Thyroid gland (tissue), 4 donors: Measurements from ENCODE around the gene PRDX6. TPM values are rescaled to one million over a fixed set of nuclear protein-coding genes. Genes with fewer than 3 reads are reported as not detected.

Experiments
- DNase-seq, 2 donors: peaks; one replicate each; pipeline ENCODE4 v3.0.0-alpha.2; 2019
- H3K27ac ChIP-seq, 3 donors: fragments of 200-600 bp; sonication (generic); 1 replicate in 2 of 3; 2 replicates in 1 of 3; pipeline ENCODE4 v1.5.1; 2016 to 2019; ENCODE audit warnings: mild to moderate bottlenecking in 1 of 3, moderate library complexity in 1 of 3
- H3K27me3 ChIP-seq: fragments of 200-600 bp; sonication (generic); one replicate; pipeline ENCODE4 v1.5.1; 2019
- H3K36me3 ChIP-seq, 2 donors: fragments of 200-600 bp; sonication (generic); one replicate each; pipeline ENCODE4 v1.5.1; 2016 to 2019
- H3K4me1 ChIP-seq, 2 donors: fragments of 200-600 bp; sonication (generic); one replicate each; pipeline ENCODE4 v1.5.1; 2017 to 2019
- H3K4me3 ChIP-seq, 3 donors: fragments of 200-600 bp; sonication (generic); replicated peaks in 1 of 3; 1 replicate in 2 of 3; 2 replicates in 1 of 3; pipeline ENCODE4 v1.5.1; 2016; ENCODE audit warnings: mild to moderate bottlenecking in 1 of 3
- H3K9me3 ChIP-seq: fragments of 200-600 bp; sonication (generic); one replicate; pipeline ENCODE4 v1.5.1; 2017
- POLR2A ChIP-seq, 2 donors: fragments of 450-650 bp; IDR thresholded peaks; one replicate each; pipeline ENCODE4 v1.6.1; 2017; ENCODE audit warnings: antibody characterized with exemption in 2 of 2, mild to moderate bottlenecking in 2 of 2, moderate library complexity in 1 of 2
- WGBS, 2 donors: methylation state at CpG; one replicate each; pipeline ENCODE4 v1.1.5; 2017; 5-methylcytosine and 5-hydroxymethylcytosine counted together
- intact Hi-C: fragments of 100-400 bp; cut with DNase I; formaldehyde crosslinking; loops from one replicate; pipeline ENCODE4 v1.15.1; 2023
- total RNA-seq, 4 donors: library from RNA; depleted of rRNA; stranded (reverse); fragments of >200 nt; gene quantifications; one replicate each; pipeline ENCODE4 v1.2.3, GENCODE V29; 2016
- TF ChIP-seq, protein P1 (sequence below), 6 experiments: fragments of 200-600 bp in 3 of 6; fragments of 450-650 bp in 3 of 6; sonication (generic) in 3 of 6; IDR thresholded peaks; one replicate each; pipeline ENCODE4 v1.5.1; 2016 to 2019; ENCODE audit warnings: antibody characterized with exemption in 6 of 6, mild to moderate bottlenecking in 2 of 6, inconsistent platforms in 1 of 6, moderate library complexity in 1 of 6

PRDX6 gene
- total RNA-seq, 4 donors from 2014 or later = 161 to 301 (median 233) TPM

DNA sequence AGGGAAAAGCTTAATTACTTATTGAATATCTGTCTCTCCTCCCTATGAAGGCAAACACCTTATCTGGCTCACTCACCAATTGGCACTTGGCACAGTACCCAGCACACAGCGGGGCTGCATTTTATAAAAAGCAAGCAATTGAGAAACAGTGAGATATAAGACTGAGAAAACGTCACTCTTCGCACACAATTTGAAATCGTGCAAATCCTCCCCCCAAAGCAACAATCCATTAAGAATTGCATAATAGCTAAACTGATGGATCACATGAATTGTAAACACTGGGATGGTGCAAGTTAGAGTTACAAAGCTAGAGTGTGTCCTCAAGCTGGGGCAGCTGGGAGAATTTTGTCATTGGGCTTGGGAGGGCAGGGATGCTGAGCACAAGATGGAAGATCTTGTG, 27.1 kb downstream of the PRDX6 start:
- no peaks in the 10 kb centered on the region for H3K36me3 ChIP-seq
- intact Hi-C loops = no loop called here
- no peak for TF ChIP-seq POLR2A (IDR thresholded peaks at IDR 0.05)
- TF ChIP-seq, protein P1, sequence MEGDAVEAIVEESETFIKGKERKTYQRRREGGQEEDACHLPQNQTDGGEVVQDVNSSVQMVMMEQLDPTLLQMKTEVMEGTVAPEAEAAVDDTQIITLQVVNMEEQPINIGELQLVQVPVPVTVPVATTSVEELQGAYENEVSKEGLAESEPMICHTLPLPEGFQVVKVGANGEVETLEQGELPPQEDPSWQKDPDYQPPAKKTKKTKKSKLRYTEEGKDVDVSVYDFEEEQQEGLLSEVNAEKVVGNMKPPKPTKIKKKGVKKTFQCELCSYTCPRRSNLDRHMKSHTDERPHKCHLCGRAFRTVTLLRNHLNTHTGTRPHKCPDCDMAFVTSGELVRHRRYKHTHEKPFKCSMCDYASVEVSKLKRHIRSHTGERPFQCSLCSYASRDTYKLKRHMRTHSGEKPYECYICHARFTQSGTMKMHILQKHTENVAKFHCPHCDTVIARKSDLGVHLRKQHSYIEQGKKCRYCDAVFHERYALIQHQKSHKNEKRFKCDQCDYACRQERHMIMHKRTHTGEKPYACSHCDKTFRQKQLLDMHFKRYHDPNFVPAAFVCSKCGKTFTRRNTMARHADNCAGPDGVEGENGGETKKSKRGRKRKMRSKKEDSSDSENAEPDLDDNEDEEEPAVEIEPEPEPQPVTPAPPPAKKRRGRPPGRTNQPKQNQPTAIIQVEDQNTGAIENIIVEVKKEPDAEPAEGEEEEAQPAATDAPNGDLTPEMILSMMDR (IDR thresholded peaks at IDR 0.05) = no peak
- 95 to 96% methylated on average over 4 of the region's 4 CpGs for WGBS, 2 donors
- H3K27ac ChIP-seq = no peak overlapping the region
- H3K27me3 ChIP-seq = no peaks in the 10 kb centered on the region
- no peak overlapping the region for H3K4me3 ChIP-seq
- no peak for DNase-seq
- peaks cover 19 to 20% of the 10 kb centered on the region in 2 donors for H3K4me1 ChIP-seq
- H3K9me3 ChIP-seq = no peaks in the 10 kb centered on the region

DNA sequence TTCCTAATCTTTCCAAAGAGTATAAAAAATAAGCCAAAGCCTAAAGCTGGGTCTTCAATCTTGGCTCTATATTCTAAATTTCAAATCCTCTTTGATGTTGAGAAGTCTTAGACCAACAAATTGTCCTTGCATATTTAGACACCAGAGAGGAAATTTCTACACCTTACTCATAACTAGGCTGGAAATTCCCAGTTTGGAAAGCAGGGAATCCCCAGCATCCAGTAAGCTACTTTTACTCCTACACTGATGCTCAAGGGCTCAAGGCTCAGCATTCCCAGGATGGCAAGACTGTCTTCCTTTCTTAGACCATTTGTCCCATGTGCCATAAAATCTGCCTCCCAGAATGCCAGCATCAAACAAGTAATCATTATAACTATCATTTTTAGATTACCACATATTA, 28.3 kb downstream of the PRDX6 start:
- H3K36me3 ChIP-seq = no peaks in the 10 kb centered on the region
- no peak overlapping the region for H3K4me3 ChIP-seq
- H3K27me3 ChIP-seq = no peaks in the 10 kb centered on the region
- peak overlapping the region in 1 of 3 donors; percentile 79 for H3K27ac ChIP-seq
- intact Hi-C loops = no loop called here
- peaks cover 19 to 20% of the 10 kb centered on the region in 2 donors for H3K4me1 ChIP-seq
- DNase-seq = no peak
- H3K9me3 ChIP-seq = no peaks in the 10 kb centered on the region
- TF ChIP-seq, protein P1 (IDR thresholded peaks at IDR 0.05) = no peak
- TF ChIP-seq POLR2A (IDR thresholded peaks at IDR 0.05) = no peak

DNA sequence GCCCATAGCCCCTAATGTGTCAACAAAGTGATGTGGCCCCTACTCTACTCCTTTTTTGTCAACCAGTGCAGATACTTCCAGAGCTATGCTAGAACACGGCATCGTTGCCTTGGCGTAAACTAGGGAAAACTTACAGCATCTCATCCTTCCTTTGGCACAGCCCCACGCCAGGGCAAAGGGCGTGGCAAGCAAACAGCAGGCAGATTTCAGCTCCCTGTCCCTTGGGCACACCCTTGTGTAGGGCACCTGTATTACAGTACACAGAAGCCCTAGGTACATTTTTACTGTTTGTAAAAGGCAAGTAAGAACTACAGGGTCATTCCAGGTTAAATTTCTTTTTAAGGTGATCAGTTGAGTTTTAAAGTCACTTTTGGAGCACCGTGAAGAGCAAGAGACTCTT, 29.3 kb downstream of the PRDX6 start:
- H3K27ac ChIP-seq = peak overlapping the region; percentile 79 to 96 (median 83)
- DNase-seq = peak; percentile 24 to 49

DNA sequence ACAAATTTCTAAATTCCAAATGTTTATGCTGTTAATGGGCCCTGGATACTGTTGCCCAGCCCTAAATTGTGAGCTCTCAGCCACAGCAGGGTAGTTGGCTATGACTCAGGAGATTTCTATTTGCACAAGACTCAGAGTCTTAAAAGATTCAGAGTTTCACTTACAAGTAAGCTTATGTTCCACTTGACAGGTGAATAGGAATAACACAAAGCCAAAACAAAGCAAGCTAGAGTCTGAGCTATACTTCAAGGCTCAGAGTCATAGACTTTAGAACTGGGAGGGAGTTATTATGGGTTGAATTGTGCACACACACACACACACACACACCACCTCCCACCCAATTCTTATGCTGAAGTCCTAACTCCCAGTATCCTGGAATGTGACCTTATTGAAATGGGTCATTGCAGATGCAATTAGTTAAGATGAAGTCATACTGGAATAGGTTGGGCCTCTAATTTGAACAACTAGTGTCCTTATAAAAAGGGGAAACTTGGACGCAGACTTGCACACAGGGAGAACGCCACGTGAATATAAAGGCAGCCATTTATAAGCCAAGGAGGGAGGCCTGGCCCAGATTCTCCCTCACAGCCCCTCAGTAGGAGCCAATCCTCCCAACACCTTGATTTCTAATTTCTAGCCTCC, 30.2 kb downstream of the PRDX6 start:
- peak overlapping the region; percentile 79 to 96 (median 83) for H3K27ac ChIP-seq
- no peak for TF ChIP-seq POLR2A (IDR thresholded peaks at IDR 0.05)
- TF ChIP-seq, protein P1 (IDR thresholded peaks at IDR 0.05) = no peak
- intact Hi-C loops = no loop called here
- H3K27me3 ChIP-seq = no peaks in the 10 kb centered on the region
- DNase-seq = peak; percentile 58 to 61
- no peaks in the 10 kb centered on the region for H3K9me3 ChIP-seq
- H3K36me3 ChIP-seq = no peaks in the 10 kb centered on the region
- H3K4me3 ChIP-seq = no peak overlapping the region
- peaks cover 19 to 20% of the 10 kb centered on the region in 2 donors for H3K4me1 ChIP-seq
- WGBS, 2 donors = 21 to 39% methylated on average over 3 of the region's 3 CpGs

More for the DNA sequence above, 29.3 kb downstream of the PRDX6 start:
- no peaks in the 10 kb centered on the region for H3K36me3 ChIP-seq
- no peaks in the 10 kb centered on the region for H3K9me3 ChIP-seq
- peaks cover 19 to 20% of the 10 kb centered on the region in 2 donors for H3K4me1 ChIP-seq
- intact Hi-C loops = no loop called here
- H3K4me3 ChIP-seq = no peak overlapping the region
- no peaks in the 10 kb centered on the region for H3K27me3 ChIP-seq
- no peak for TF ChIP-seq POLR2A (IDR thresholded peaks at IDR 0.05)
- TF ChIP-seq, protein P1 (IDR thresholded peaks at IDR 0.05) = peak in 3 of 6 experiments; percentile 36 to 54 (median 45)
- WGBS, 2 donors = 87 to 88% methylated on average over 6 of the region's 6 CpGs

DNA sequence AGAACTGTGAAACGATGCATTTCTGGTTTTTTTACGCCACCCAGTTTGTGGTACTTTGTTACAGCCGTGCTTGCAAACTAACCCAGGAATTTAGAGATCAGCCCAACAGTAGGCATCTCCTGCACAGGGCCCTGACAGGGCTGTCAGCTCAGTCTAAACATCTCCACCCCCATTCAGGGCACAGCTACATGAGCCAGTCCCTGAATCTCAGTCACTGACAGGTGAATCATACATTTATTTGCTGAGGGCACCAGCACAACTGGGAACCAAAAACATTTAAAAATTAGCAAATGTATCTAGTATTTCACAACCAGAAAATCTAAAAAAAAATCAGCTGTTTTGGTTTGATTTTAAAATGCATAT, 30.7 kb downstream of the PRDX6 start:
- H3K9me3 ChIP-seq = no peaks in the 10 kb centered on the region
- TF ChIP-seq POLR2A (IDR thresholded peaks at IDR 0.05) = no peak
- TF ChIP-seq, protein P1 (IDR thresholded peaks at IDR 0.05) = no peak
- DNase-seq = peak; percentile 25 to 42
- H3K27ac ChIP-seq = peak overlapping the region; percentile 79 to 96 (median 83)
- no peaks in the 10 kb centered on the region for H3K36me3 ChIP-seq
- 50 to 65% methylated on average over 3 of the region's 3 CpGs for WGBS, 2 donors
- peaks cover 19 to 20% of the 10 kb centered on the region in 2 donors for H3K4me1 ChIP-seq
- intact Hi-C loops = no loop called here
- H3K4me3 ChIP-seq = no peak overlapping the region
- H3K27me3 ChIP-seq = no peaks in the 10 kb centered on the region
